Body of pancreas (tissue), 4 donors: ENCODE data around the gene TPGS2. TPM values are rescaled to one million over a fixed set of nuclear protein-coding genes. Genes with fewer than 3 reads are reported as not detected.

Source experiments
- ATAC-seq: fragments of 150-250 bp; one replicate; pipeline ENCODE4 v1.9.1; 2016
- DNase-seq, 4 donors: peaks; one replicate each; pipeline ENCODE4 v3.0.0-alpha.2; 2019
- H3K27ac ChIP-seq, 4 donors: fragments of 200-600 bp; sonication (generic); 1 replicate in 3 of 4; 2 replicates in 1 of 4; pipeline versions ENCODE4 v1.5.1 to v1.6.1; 2016 to 2019; ENCODE audit warnings: mild to moderate bottlenecking in 1 of 4, mixed read lengths in 1 of 4, moderate library complexity in 1 of 4
- H3K27me3 ChIP-seq, 2 donors: fragments of 200-600 bp; sonication (generic); one replicate each; pipeline ENCODE4 v1.6.0; 2016; ENCODE audit warnings: mild to moderate bottlenecking in 1 of 2
- H3K36me3 ChIP-seq, 2 donors: fragments of 200-600 bp; sonication (generic); replicated peaks in 1 of 2; 2 replicates each; pipeline ENCODE4 v1.5.1; 2016; ENCODE audit warnings: low read depth in 2 of 2; ENCODE audit not compliant: insufficient read depth in 1 of 2
- H3K4me1 ChIP-seq: fragments of 200-600 bp; sonication (generic); one replicate; pipeline ENCODE4 v1.6.0; 2016
- H3K4me3 ChIP-seq, 2 donors: fragments of 200-600 bp; sonication (generic); 1 replicate in 1 of 2; 2 replicates in 1 of 2; pipeline ENCODE4 v1.5.1; 2016 to 2019
- H3K9me3 ChIP-seq, 3 donors: fragments of 200-600 bp; sonication (generic); 1 replicate in 2 of 3; 2 replicates in 1 of 3; pipeline ENCODE4 v1.5.1; 2016
- POLR2A ChIP-seq, 3 donors: fragments of 450-650 bp; IDR thresholded peaks; one replicate each; pipeline ENCODE4 v1.6.1; 2016; ENCODE audit warnings: antibody characterized with exemption in 3 of 3, mild to moderate bottlenecking in 2 of 3
- WGBS, 2 donors: methylation state at CpG; one replicate each; pipeline ENCODE4 v1.1.5; 2017; 5-methylcytosine and 5-hydroxymethylcytosine counted together
- intact Hi-C: fragments of 100-400 bp; cut with DNase I; formaldehyde crosslinking; loops from one replicate; pipeline ENCODE4 v1.15.1; 2023
- total RNA-seq, 2 donors: library from RNA; depleted of rRNA; stranded (reverse); fragments of >200 nt; gene quantifications; one replicate each; pipeline ENCODE4 v1.1.0, GENCODE V29; 2016
- TF ChIP-seq, protein P1 (sequence below), 7 experiments: fragments of 450-650 bp in 4 of 7; fragments of 200-600 bp in 3 of 7; sonication (generic) in 3 of 7; IDR thresholded peaks; one replicate each; pipeline ENCODE4 v1.5.1; 2016 to 2019; ENCODE audit warnings: antibody characterized with exemption in 7 of 7

Gene TPGS2
- total RNA-seq, 2 donors from 2014 or later, result 32.2 to 33.9 TPM

DNA sequence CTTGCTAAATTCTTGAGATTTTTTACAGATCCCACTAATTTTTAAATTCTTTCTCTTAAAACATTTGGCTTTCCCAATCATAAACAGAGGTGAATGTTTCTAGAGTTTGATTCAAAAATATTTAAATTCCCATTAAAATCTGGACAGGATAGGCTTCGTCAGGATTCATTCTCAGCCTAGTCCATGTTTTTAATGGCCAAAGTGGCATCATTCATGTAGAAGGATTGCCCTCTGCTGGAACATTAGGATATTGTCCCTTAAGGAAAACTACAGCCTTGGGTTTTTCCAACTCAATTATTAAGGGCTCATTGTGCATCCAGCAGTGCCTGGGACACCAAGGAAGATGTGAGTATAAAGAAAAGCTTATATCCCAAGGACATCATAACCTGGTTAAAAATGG, 71.7 kb downstream of the TPGS2 start:
- Histone ChIP-seq H3K4me1 (peaks cover 15% of the 10 kb centered on the region), H3K27me3 (no peaks in the 10 kb centered on the region), H3K27ac (no peak overlapping the region), H3K36me3 (no peaks in the 10 kb centered on the region), H3K9me3 (no peaks in the 10 kb centered on the region), H3K4me3 (no peak overlapping the region)
- 8 to 11% methylated on average over 1 of the region's 1 CpG for WGBS, 2 donors
- ATAC-seq (peak; percentile 78), DNase-seq (peak in 1 of 4 donors; percentile 23)
- TF ChIP-seq, protein P1, sequence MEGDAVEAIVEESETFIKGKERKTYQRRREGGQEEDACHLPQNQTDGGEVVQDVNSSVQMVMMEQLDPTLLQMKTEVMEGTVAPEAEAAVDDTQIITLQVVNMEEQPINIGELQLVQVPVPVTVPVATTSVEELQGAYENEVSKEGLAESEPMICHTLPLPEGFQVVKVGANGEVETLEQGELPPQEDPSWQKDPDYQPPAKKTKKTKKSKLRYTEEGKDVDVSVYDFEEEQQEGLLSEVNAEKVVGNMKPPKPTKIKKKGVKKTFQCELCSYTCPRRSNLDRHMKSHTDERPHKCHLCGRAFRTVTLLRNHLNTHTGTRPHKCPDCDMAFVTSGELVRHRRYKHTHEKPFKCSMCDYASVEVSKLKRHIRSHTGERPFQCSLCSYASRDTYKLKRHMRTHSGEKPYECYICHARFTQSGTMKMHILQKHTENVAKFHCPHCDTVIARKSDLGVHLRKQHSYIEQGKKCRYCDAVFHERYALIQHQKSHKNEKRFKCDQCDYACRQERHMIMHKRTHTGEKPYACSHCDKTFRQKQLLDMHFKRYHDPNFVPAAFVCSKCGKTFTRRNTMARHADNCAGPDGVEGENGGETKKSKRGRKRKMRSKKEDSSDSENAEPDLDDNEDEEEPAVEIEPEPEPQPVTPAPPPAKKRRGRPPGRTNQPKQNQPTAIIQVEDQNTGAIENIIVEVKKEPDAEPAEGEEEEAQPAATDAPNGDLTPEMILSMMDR (IDR thresholded peaks at IDR 0.05), result peak; percentile 45 to 72 (median 66)
- no peak for TF ChIP-seq POLR2A (IDR thresholded peaks at IDR 0.05)
- intact Hi-C loops, result no loop called here

DNA sequence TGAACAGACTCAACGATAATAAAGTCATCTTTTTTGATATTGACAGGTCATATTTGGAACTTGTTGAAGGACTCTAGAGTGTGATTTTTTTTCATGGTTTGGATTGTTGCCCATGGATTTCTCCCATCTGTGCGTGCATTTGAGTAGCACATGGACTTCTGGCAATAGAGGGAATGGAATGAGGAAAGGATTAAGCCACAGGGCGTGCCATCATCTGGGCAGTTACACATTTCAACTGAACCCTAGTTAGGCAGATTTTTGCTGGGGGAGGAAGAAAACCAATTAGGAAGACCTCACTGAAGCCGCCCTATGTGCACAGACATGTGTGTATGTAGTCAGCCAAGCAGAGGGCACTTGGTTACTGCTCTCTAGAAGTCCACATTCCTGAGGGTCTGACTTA, 72.6 kb downstream of the TPGS2 start:
- intact Hi-C loops, result no loop called here
- Histone ChIP-seq H3K4me3 (no peak overlapping the region), H3K4me1 (peaks cover 15% of the 10 kb centered on the region), H3K27ac (no peak overlapping the region), H3K36me3 (no peaks in the 10 kb centered on the region), H3K27me3 (no peaks in the 10 kb centered on the region), H3K9me3 (no peaks in the 10 kb centered on the region)
- ATAC-seq (no peak), DNase-seq (no peak)
- WGBS, 2 donors, result 42 to 43% methylated on average over 4 of the region's 4 CpGs
- TF ChIP-seq, protein P1 (IDR thresholded peaks at IDR 0.05), result no peak
- no peak for TF ChIP-seq POLR2A (IDR thresholded peaks at IDR 0.05)

DNA sequence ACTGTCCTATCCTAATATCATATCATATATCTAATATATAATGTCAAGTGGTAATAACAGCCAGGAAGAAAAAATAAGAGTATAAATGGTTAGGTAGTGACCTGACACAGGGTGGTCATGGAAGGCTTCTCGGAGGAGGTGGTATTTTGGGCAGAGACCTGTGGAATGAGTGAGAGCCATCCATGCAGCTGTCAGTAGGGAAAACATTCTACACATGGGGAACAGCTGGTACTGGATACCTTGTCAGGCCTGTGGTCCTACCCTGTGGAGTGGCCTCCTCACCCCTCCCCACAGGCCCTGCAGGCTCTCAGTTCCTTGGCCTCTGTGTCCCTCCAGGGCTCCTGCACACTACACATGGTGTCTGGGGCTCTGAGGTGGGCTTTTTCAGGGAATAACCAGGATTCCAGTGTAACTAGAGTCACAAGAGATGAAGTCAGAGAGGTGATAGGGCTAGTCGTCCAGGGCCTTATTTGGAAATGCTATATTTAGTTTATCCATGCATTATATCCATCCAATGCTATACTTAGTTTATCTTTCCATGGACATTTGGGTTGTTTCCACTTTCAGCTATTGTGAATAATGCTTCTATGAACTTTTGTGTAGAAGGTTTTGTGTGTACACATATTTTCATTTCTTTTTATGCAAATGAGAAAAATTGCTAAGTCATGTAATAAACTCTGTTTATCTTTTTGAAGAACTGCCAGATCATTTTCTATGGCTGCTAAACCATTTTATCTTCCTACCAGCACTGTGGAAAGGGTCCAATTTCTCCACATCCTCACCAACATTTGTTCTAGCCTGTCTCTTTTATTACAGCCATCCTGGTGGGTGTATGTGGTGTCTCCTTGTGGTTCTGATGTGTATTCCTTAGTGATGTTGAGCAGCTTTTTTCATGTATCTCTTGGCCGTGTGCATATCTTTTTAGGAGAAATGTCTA, 75.6 kb downstream of the TPGS2 start:
- Histone ChIP-seq H3K9me3 (no peaks in the 10 kb centered on the region), H3K27me3 (no peaks in the 10 kb centered on the region), H3K36me3 (no peaks in the 10 kb centered on the region), H3K4me3 (no peak overlapping the region), H3K4me1 (no peaks in the 10 kb centered on the region), H3K27ac (no peak overlapping the region)
- no peak for ATAC-seq
- 48 to 55% methylated on average over 3 of the region's 3 CpGs for WGBS, 2 donors
- intact Hi-C loops, result no loop called here
- no peak for DNase-seq
- TF ChIP-seq, protein P1 (IDR thresholded peaks at IDR 0.05), result no peak
- TF ChIP-seq POLR2A (IDR thresholded peaks at IDR 0.05), result no peak

DNA sequence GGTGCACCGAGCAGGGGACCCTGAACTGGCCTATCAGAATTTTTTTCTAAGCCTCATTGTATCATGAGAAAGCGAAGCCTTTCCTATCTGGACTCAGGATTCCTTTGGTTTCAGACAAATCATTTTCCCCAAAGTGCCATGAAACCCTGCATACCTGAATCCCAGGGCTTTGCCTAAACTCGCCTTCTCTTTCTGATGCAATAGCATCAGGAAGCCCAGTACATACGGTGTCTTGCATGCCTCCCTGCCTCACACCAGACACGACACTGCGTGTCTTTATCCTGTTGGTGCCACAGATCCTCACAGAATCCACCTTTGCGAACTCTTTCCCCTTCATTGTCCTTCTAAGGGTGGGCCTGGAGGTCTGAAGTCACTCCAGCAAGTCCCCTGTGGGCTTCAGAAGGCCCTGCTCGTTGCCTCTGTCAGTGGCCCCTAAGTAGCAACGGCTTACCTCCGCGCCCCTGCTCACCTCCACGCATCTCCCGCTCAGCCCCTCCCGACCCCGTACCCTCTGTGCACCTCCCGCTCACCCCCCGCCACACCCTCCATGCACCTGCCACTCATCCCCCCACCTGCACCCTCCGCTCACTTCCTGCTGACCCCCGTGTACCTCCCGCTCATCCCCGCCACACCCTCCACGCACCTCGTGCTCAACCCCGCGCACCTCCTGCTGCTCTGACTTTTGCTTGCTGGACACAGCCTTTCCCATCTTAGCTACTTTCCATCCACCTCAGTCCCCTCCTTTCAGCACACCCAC, 83.4 kb downstream of the TPGS2 start:
- Histone ChIP-seq H3K9me3 (no peaks in the 10 kb centered on the region), H3K4me1 (no peaks in the 10 kb centered on the region), H3K4me3 (no peak overlapping the region), H3K27me3 (no peaks in the 10 kb centered on the region), H3K27ac (no peak overlapping the region), H3K36me3 (no peaks in the 10 kb centered on the region)
- ATAC-seq, result no peak
- TF ChIP-seq, protein P1 (IDR thresholded peaks at IDR 0.05), result no peak
- TF ChIP-seq POLR2A (IDR thresholded peaks at IDR 0.05), result no peak
- WGBS, 2 donors, result 89 to 93% methylated on average over 25 of the region's 25 CpGs
- intact Hi-C loops, result no loop called here
- no peak for DNase-seq
